Endothelial cell of umbilical vein (primary cell): ENCODE measurements around the gene RPL9. TPM values are rescaled to one million over a fixed set of nuclear protein-coding genes. Genes with fewer than 3 reads are reported as not detected.

ENCODE experiments used
- BruUV-seq: library from RNA; stranded (reverse); fragments of 400-500 nt; replicated peaks from 2 replicates; lab custom pipeline; 2021; lab: Mats Ljungman, UMichigan
- CTCF ChIA-PET: fragments of 300-600, 350-600 bp; sonication (Branson Sonifier 250); formaldehyde crosslinking; loops from one replicate; lab custom pipeline; 2021; ENCODE audit warnings: antibody characterized with exemption, inconsistent platforms; lab: Charles Lee
- POLR2A ChIA-PET: fragments of 300-600, 350-600 bp; sonication (Branson Sonifier 250); formaldehyde crosslinking; loops from one replicate; lab custom pipeline; 2021; ENCODE audit warnings: antibody characterized with exemption, inconsistent platforms; lab: Charles Lee
- DNase-seq: peaks from one replicate; pipeline ENCODE4 v3.0.0-alpha.2; 2011; ENCODE audit warnings: low read depth, low spot score
- FAIRE-seq: peaks from 2 replicates; lab custom pipeline; 2011; peaks lifted over from hg19 to GRCh38; lab: Jason Lieb, UNC
- H2AFZ ChIP-seq: 2 replicates; pipeline ENCODE4 v1.6.0; 2012; ENCODE audit warnings: low read depth, low read length, control low read depth, inconsistent platforms
- H3K27ac ChIP-seq: 2 replicates; pipeline ENCODE4 v1.5.1; 2011; ENCODE audit warnings: low read depth, mild to moderate bottlenecking, control low read depth, low read length, moderate library complexity; ENCODE audit not compliant: insufficient read depth
- H3K27me3 ChIP-seq, 2 experiments: 2 replicates each; pipeline versions ENCODE4 v1.6.0 to v1.6.1; 2011; ENCODE audit warnings: low read length in 2 of 2, mixed read lengths in 1 of 2; ENCODE audit not compliant: control insufficient read depth in 2 of 2, insufficient read depth in 2 of 2
- H3K36me3 ChIP-seq, 2 experiments: 2 replicates in 1 of 2; 3 replicates in 1 of 2; pipeline ENCODE4 v1.5.1; 2011; ENCODE audit warnings: low read length in 2 of 2, mild to moderate bottlenecking in 1 of 2, moderate library complexity in 1 of 2; ENCODE audit not compliant: control insufficient read depth in 2 of 2, insufficient read depth in 2 of 2; ENCODE audit errors: extremely low read depth in 1 of 2
- H3K4me1 ChIP-seq: 3 replicates; pipeline ENCODE4 v1.5.1; 2011; ENCODE audit warnings: mild to moderate bottlenecking, low read length; ENCODE audit not compliant: control insufficient read depth, insufficient read depth; ENCODE audit errors: extremely low read depth
- H3K4me2 ChIP-seq: 2 replicates; pipeline ENCODE4 v1.6.1; 2011; ENCODE audit warnings: low read length, control low read depth, mixed read lengths; ENCODE audit not compliant: insufficient read depth
- H3K4me3 ChIP-seq, 3 experiments: fragments of 200-600 bp in 1 of 3; sonication (generic), shearing (Covaris generic) in 1 of 3; replicated peaks in 1 of 3; 2 replicates each; pipeline ENCODE4 v1.5.1; 2011 to 2016; ENCODE audit warnings: control low read depth in 3 of 3, low read length in 3 of 3, mild to moderate bottlenecking in 2 of 3, inconsistent platforms in 1 of 3, low read depth in 1 of 3, moderate library complexity in 1 of 3; ENCODE audit not compliant: insufficient read depth in 1 of 3
- H3K79me2 ChIP-seq: 2 replicates; pipeline ENCODE4 v1.6.0; 2012; ENCODE audit warnings: low read length, inconsistent platforms; ENCODE audit not compliant: control insufficient read depth, insufficient read depth
- H3K9ac ChIP-seq: replicated peaks from 2 replicates; pipeline ENCODE3; 2011; ENCODE audit warnings: low read length, control low read depth; ENCODE audit not compliant: insufficient read depth; ENCODE audit errors: extremely low read depth
- H3K9me1 ChIP-seq: replicated peaks from 3 replicates; pipeline ENCODE4 v1.6.0; 2011; ENCODE audit warnings: mild to moderate bottlenecking, low read length; ENCODE audit not compliant: control insufficient read depth, insufficient read depth; ENCODE audit errors: extremely low read depth
- H3K9me3 ChIP-seq: replicated peaks from 2 replicates; pipeline ENCODE4 v1.5.1; 2012; ENCODE audit warnings: low read length, inconsistent platforms; ENCODE audit not compliant: control insufficient read depth, insufficient read depth
- H4K20me1 ChIP-seq: replicated peaks from 2 replicates; pipeline ENCODE3; 2011; ENCODE audit warnings: mild to moderate bottlenecking, low read length; ENCODE audit not compliant: control insufficient read depth, insufficient read depth; ENCODE audit errors: extremely low read depth
- EZH2 ChIP-seq: IDR thresholded peaks from 2 replicates; pipeline ENCODE4 v1.6.1; 2012; ENCODE audit warnings: borderline replicate concordance, low read depth, mild to moderate bottlenecking, moderate library complexity, low read length, inconsistent platforms; ENCODE audit not compliant: severe bottlenecking
- FOS ChIP-seq: IDR thresholded peaks from 2 replicates; pipeline ENCODE4 v1.6.1; 2011; ENCODE audit warnings: mild to moderate bottlenecking, low read length, moderate library complexity, borderline replicate concordance; ENCODE audit not compliant: insufficient read depth
- GATA2 ChIP-seq: IDR thresholded peaks from 2 replicates; pipeline ENCODE4 v1.7.0; 2011; ENCODE audit warnings: low read depth, mild to moderate bottlenecking, moderate library complexity, mixed read lengths, low read length; ENCODE audit not compliant: insufficient read length, insufficient read depth
- MYC ChIP-seq: IDR thresholded peaks from one replicate; pipeline ENCODE4 v1.6.1; 2011; ENCODE audit warnings: mild to moderate bottlenecking, low read depth, low read length
- POLR2A ChIP-seq: IDR thresholded peaks from 2 replicates; pipeline ENCODE4 v1.6.1; 2012; ENCODE audit warnings: low read depth, mild to moderate bottlenecking, control low read depth, low read length
- POLR2AphosphoS5 ChIP-seq: IDR thresholded peaks from 2 replicates; pipeline ENCODE4 v1.6.1; 2012; ENCODE audit warnings: low read depth, mild to moderate bottlenecking, control low read depth, low read length, moderate library complexity; ENCODE audit not compliant: insufficient read depth
- dilution Hi-C: fragments of 300-500 bp; cut with MboI; formaldehyde crosslinking; loops from one replicate; pipeline ENCODE4 v1.15.0; 2019; ENCODE audit warnings: low sequenced_read_pairs; ENCODE audit not compliant: extremely low pct_ligation_motif_present
- intact Hi-C: fragments of 100-400 bp; cut with micrococcal nuclease; formaldehyde crosslinking; loops from one replicate; pipeline ENCODE4 v1.10.0; 2022
- polyA plus RNA-seq, 4 experiments: library from polyadenylated mRNA; depleted of rRNA in 3 of 4; stranded (reverse) in 3 of 4; unstranded in 1 of 4; fragments of >200 nt; gene quantifications; 2 replicates each; pipeline versions ENCODE4 v1.2.1 to v1.2.3, GENCODE V29; 2011 to 2012; ENCODE audit warnings: missing spikeins in 1 of 4
- total RNA-seq: library from RNA; stranded (reverse); gene quantifications from 2 replicates; pipeline ENCODE4 v1.2.3, GENCODE V29; 2021
- TF ChIP-seq, protein P1 (sequence below), 2 donors: IDR thresholded peaks; 1 replicate in 1 of 2; 2 replicates in 1 of 2; pipeline ENCODE4 v1.5.1; 2011; ENCODE audit warnings: low read length in 2 of 2, mild to moderate bottlenecking in 2 of 2, moderate library complexity in 2 of 2, control low read depth in 1 of 2, inconsistent platforms in 1 of 2, low read depth in 1 of 2; ENCODE audit not compliant: insufficient read depth in 1 of 2; ENCODE audit errors: extremely low read depth in 1 of 2
- TF ChIP-seq, protein P2 (sequence below): IDR thresholded peaks from 2 replicates; pipeline ENCODE4 v1.6.1; 2011; ENCODE audit not compliant: insufficient read depth, insufficient read length

RPL9 gene
- total and polyA plus RNA-seq, 2 donors (not counting 3 experiments of a cell fraction or from before 2014, with no cell fraction given): 963 to 1,186 TPM

DNA sequence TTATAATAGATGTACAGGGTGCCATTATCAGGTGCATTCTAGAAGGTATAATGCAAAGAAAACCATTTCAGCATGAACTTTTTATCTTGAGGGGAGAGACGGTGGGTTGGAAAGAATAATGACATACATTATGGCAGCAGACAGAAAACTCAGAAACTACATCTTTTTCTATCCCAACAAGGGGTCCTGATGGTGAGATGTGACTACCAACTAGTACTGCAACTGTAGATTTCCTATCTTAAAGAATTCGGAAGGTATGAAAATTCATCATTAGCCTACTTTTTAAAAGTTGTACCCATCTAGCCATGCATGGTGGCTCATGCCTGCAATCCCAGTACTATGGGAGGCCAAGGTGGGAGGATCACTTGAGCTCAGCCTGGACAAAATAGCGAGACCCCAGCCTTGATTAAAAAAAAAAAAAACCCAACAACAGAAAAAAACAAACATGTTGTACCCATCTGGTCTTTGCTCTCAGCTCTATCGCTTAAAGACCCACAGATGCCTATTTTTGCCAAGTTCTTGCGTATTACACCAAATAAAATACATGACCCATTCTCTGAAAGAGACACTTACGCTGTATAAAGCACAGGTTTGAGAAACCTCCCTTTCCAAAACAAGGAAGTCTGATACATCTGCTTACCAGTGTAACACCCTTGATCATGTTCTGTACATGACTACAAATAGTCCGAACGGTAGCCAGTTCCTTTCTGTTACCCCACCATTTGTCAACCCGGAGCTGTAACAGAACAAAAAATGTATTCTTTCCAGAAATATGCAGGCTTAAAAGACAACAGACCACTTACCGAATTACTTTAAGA is 1.6 kb downstream of the RPL9 start:
- H3K4me1 ChIP-seq: peaks cover 26% of the 10 kb centered on the region
- peak overlapping the region; percentile 92 for H3K9ac ChIP-seq
- FAIRE-seq: no peak
- CTCF ChIA-PET: no interaction called here
- TF ChIP-seq MYC (no peak), FOS (no peak), POLR2A (peak; percentile 1), POLR2AphosphoS5 (no peak), EZH2 (no peak), GATA2 (no peak)
- TF ChIP-seq, protein P1, sequence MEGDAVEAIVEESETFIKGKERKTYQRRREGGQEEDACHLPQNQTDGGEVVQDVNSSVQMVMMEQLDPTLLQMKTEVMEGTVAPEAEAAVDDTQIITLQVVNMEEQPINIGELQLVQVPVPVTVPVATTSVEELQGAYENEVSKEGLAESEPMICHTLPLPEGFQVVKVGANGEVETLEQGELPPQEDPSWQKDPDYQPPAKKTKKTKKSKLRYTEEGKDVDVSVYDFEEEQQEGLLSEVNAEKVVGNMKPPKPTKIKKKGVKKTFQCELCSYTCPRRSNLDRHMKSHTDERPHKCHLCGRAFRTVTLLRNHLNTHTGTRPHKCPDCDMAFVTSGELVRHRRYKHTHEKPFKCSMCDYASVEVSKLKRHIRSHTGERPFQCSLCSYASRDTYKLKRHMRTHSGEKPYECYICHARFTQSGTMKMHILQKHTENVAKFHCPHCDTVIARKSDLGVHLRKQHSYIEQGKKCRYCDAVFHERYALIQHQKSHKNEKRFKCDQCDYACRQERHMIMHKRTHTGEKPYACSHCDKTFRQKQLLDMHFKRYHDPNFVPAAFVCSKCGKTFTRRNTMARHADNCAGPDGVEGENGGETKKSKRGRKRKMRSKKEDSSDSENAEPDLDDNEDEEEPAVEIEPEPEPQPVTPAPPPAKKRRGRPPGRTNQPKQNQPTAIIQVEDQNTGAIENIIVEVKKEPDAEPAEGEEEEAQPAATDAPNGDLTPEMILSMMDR (IDR thresholded peaks at IDR 0.05; ENCODE audit: extremely low read depth in 1 of 2, insufficient read depth in 1 of 2, low read depth in 1 of 2, low read length in 2 of 2): no peak
- TF ChIP-seq, protein P2, sequence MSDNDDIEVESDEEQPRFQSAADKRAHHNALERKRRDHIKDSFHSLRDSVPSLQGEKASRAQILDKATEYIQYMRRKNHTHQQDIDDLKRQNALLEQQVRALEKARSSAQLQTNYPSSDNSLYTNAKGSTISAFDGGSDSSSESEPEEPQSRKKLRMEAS: no peak
- POLR2A ChIA-PET: interaction anchor here (0.7 kb wide), 1 partner anchor 91 kb away, joined by 3 read pairs; the partner anchor contains the start of gene RFC1
- peaks cover 42% of the 10 kb centered on the region for H3K79me2 ChIP-seq
- peaks cover 12 to 35% of the 10 kb centered on the region in 2 experiments for H3K36me3 ChIP-seq
- no peaks in the 10 kb centered on the region for H3K9me1 ChIP-seq
- intact Hi-C loops (no loop called here), dilution Hi-C loops (no loop called here)
- peak overlapping the region; percentile 97 for H3K4me2 ChIP-seq
- no TSS peak for BruUV-seq
- no peaks in the 10 kb centered on the region for H3K9me3 ChIP-seq
- peaks cover 10% of the 10 kb centered on the region for H4K20me1 ChIP-seq
- peak overlapping the region; percentile 55 to 99 (median 59) for H3K4me3 ChIP-seq
- DNase-seq: no peak
- H3K27me3 ChIP-seq: no peaks in the 10 kb centered on the region
- peak overlapping the region; percentile 83 for H3K27ac ChIP-seq
- H2AFZ ChIP-seq: no peak overlapping the region
